Left lobe of liver (tissue), 2 donors: ENCODE data around the gene LHX8. TPM values are rescaled to one million over a fixed set of nuclear protein-coding genes. Genes with fewer than 3 reads are reported as not detected.
A peak's percentile ranks its signal among the peaks of the same experiment; 100 is the strongest.
"Not testable (repeated sequence)": the region's sequence is repeated elsewhere in the genome, so short reads cannot be mapped to it uniquely, and the experiment has no call there.

ENCODE experiments used
- ATAC-seq: fragments of 200-7000 bp; cut with Tn5 transposase; one replicate; pipeline ENCODE4 v1.9.1; 2020; ENCODE audit warnings: mild to moderate bottlenecking, moderate library complexity
- DNase-seq: peaks from one replicate; pipeline ENCODE4 v3.0.0-alpha.2; 2020; ENCODE audit warnings: low spot score
- total RNA-seq: library from RNA; stranded (reverse); gene quantifications from one replicate; pipeline ENCODE4 v1.2.1, GENCODE V29; 2021
- donor health status: DM: no; HTN: no; CAD: no; lungs with moderate emphysema.
- donor health status: DM: no; HTN: yes; CAD: no.

Gene LHX8
- total RNA-seq, result not detected

GRCh38 chr1:75133750-75134646, at the start of gene LHX8:
Gene LHX8, plus strand, starts transcription at chr1:75134388. Its CDS starts 2,227 bp downstream, at chr1:75136615.
- ATAC-seq (no peak), DNase-seq (no peak)

- ATAC-seq, result no peak
These were observed 48.3 kb upstream of the LHX8 start for GRCh38 chr1:75085931-75086330.

DNA sequence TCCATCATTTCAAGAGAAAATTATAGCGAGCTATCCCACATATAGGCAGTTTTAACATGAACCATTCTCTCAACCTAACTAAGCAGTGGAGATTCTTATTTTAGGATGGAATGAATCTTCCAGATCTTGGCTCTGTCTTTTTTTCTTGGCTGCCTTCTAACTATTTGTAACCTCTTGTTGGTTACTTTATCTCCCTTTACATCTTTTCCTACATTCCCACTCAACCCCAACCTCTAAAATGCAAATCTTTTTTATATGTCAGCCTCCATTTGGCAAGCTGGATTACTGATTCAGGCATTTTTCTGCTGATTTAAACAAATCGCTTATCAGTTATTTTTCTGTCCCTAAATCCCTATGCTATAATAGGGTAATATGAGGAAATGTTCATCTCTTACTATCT, 46.9 kb upstream of the LHX8 start:
- DNase-seq (no peak), ATAC-seq (no peak)

More at GRCh38 chr1:75085931-75086330, 48.3 kb upstream of the LHX8 start:
- no peak for DNase-seq

GRCh38 chr1:75092141-75092540, 42.0 kb upstream of the LHX8 start:
- ATAC-seq (no peak), DNase-seq (no peak)

DNA sequence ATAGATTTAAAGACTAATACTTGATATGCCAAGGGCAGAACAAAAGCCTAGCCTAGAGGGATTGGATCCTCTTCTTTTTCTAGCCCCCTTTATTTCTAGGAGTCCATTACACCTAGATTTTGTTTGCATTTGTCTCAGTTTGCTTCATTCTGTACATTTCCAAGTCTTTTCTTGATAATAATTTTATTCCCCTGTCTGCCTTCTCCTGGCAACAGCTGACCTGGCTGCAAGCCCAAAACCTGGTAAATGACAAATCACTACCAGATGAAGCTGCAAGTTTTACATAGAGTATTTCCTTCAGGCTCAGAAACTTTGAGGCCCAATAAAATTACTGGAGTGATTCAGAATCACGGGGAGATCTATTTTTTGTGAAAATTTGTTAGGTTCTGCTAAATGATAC, 36.5 kb upstream of the LHX8 start:
- DNase-seq (no peak), ATAC-seq (no peak)

DNA sequence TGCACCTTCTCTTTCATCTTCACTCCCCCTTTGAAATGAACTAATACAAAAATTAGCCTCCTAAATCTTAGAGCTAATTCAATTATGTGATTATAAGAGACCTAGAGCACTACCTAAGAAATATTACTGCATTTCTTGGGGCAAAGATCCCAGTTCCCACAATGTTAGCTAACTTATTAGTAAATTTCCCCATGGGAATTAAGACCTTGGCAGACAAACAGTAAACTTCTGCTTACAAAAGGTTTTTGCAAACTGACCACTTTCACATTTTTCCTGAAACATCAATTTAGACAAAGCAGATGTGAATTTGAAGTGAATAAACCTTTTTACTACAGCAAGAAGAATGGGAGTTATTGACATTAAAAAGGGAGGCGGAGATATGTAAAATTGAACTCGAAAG, 34.6 kb upstream of the LHX8 start:
- no peak for DNase-seq
- no peak for ATAC-seq

- DNase-seq (no peak), ATAC-seq (no peak)
These were observed 33.6 kb upstream of the LHX8 start for GRCh38 chr1:75100481-75101092.

GRCh38 chr1:75112362-75112951, 21.7 kb upstream of the LHX8 start:
- ATAC-seq, DNase-seq: not testable (repeated sequence)

DNA sequence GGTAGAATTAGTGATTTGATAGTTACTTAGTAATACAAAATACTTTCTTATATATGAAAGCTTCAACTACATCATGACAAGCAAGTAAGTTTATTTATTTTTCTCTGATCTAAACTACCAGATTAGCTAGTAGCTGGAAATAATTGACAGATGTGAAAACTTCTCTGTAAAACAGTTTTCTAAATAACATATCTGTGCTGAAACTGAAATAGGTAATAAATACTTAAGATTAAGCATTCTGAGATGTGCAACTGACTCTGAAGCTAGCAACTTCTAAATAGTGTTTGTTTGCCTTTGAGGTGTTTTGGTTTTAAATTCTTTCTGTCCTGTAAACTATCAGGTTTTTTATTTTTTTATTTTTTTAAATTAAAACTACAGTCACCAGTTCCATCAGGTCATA, 18.5 kb upstream of the LHX8 start:
- DNase-seq, result no peak
- no peak for ATAC-seq

- DNase-seq (no peak), ATAC-seq (no peak)
These were observed 10.4 kb upstream of the LHX8 start for GRCh38 chr1:75123756-75124155.

DNA sequence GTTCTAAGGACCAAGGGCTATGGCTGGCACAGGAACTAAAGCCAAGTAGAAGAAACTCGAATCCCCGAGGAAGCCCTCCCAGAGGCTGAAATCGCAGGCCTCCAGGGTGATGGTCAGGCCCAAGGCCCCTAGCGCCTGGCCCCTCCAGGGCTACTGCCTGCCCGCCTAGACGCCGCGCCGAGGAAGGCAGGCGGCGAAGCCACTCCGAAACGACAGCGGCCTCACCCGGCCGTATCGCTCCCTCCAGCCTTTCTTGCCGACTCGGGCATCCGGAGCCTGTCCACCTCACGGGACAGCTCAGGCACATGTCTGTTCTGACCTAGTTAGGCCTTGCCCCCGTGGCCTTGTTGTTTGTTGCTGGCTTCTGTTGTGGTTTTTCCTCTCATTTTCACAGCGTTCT, 9.7 kb upstream of the LHX8 start:
- DNase-seq (no peak), ATAC-seq (peak; percentile 19)

- ATAC-seq, result no peak
- no peak for DNase-seq
These were observed 8.9 kb upstream of the LHX8 start for GRCh38 chr1:75125161-75125726.

DNA sequence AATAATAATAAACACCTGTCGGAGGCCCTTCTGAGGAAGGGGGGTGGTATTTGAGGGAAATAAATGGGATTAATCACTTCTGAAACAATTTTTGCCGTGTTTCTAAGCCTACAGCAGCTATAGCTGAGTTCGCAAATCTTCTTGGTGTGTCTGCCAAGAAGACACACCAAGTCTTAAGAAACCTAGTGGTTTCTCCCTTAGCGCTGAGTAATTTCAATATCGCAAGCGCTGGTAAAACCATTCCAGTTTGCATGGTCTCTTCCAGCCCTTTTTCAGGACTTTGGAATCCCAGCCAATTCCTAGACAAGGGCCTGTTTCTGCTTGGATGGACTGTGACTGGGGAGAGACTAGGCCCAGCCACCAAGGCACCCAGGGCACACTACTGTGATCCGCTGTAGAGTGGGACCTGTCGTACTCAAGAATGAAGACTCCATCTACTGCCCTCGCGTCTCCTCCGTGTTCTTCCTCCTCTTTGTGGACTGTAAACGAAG, 7.5 kb upstream of the LHX8 start:
- no peak for DNase-seq
- no peak for ATAC-seq

- DNase-seq (no peak), ATAC-seq (no peak)
These were observed 6.1 kb upstream of the LHX8 start for GRCh38 chr1:75127916-75128717.

GRCh38 chr1:75129660-75129982, 4.6 kb upstream of the LHX8 start:
- DNase-seq (no peak), ATAC-seq (no peak)

GRCh38 chr1:75129983-75130789, 4.0 kb upstream of the LHX8 start:
- DNase-seq (no peak), ATAC-seq (no peak)

GRCh38 chr1:75130865-75131564, 3.2 kb upstream of the LHX8 start:
- ATAC-seq (no peak), DNase-seq (no peak)

- DNase-seq, result no peak
- ATAC-seq, result no peak
These were observed 2.5 kb upstream of the LHX8 start for GRCh38 chr1:75131565-75132241.
